Astrocyte (in vitro differentiated cells and primary cell): ENCODE results near the gene USP1. TPM values are rescaled to one million over a fixed set of nuclear protein-coding genes. Genes with fewer than 3 reads are reported as not detected.

Source experiments
- DNase-seq: peaks from one replicate; pipeline ENCODE4 v3.0.0-alpha.2; 2010; ENCODE audit warnings: low read depth
- FAIRE-seq: peaks from 2 replicates; lab custom pipeline; 2011; peaks lifted over from hg19 to GRCh38; lab: Jason Lieb, UNC
- H2AFZ ChIP-seq: 2 replicates; pipeline ENCODE4 v1.6.0; 2012; ENCODE audit warnings: low read depth, low read length, inconsistent platforms
- H3K27ac ChIP-seq: 2 replicates; pipeline ENCODE4 v1.5.1; 2011; ENCODE audit warnings: low read depth, low read length, inconsistent platforms
- H3K27me3 ChIP-seq: 2 replicates; pipeline ENCODE4 v1.6.0; 2011; ENCODE audit warnings: low read length, inconsistent platforms; ENCODE audit not compliant: insufficient read depth
- H3K36me3 ChIP-seq: 2 replicates; pipeline ENCODE4 v1.5.1; 2011; ENCODE audit warnings: low read length, inconsistent platforms; ENCODE audit not compliant: insufficient read depth
- H3K4me1 ChIP-seq: 2 replicates; pipeline ENCODE4 v1.5.1; 2011; ENCODE audit warnings: low read length, inconsistent platforms; ENCODE audit not compliant: insufficient read depth
- H3K4me2 ChIP-seq: 2 replicates; pipeline ENCODE4 v1.6.0; 2012; ENCODE audit warnings: low read length, inconsistent platforms
- H3K4me3 ChIP-seq: 2 replicates; pipeline ENCODE4 v1.5.1; 2011; ENCODE audit warnings: low read depth, mild to moderate bottlenecking, low read length, inconsistent platforms; ENCODE audit not compliant: insufficient read depth
- H3K79me2 ChIP-seq: 2 replicates; pipeline ENCODE4 v1.6.0; 2012; ENCODE audit warnings: mild to moderate bottlenecking, low read length, inconsistent platforms; ENCODE audit not compliant: insufficient read depth
- H3K9ac ChIP-seq: 2 replicates; pipeline ENCODE4 v1.6.0; 2012; ENCODE audit warnings: mild to moderate bottlenecking, low read length, inconsistent platforms
- H3K9me3 ChIP-seq: 2 replicates; pipeline ENCODE4 v1.5.1; 2012; ENCODE audit warnings: low read depth, mild to moderate bottlenecking, low read length, inconsistent platforms; ENCODE audit not compliant: insufficient read depth
- H4K20me1 ChIP-seq: 2 replicates; pipeline ENCODE4 v1.6.0; 2012; ENCODE audit warnings: low read length, inconsistent platforms; ENCODE audit not compliant: insufficient read depth
- H3K27ac Mint-ChIP-seq: one replicate; pipeline ENCODE4 v1.8.0; 2021; ENCODE audit warnings: mild to moderate bottlenecking, mixed read lengths; ENCODE audit not compliant: unreplicated experiment
- H3K27me3 Mint-ChIP-seq: one replicate; pipeline ENCODE4 v1.8.0; 2021; ENCODE audit warnings: low read depth, mixed read lengths; ENCODE audit not compliant: unreplicated experiment
- H3K36me3 Mint-ChIP-seq: one replicate; pipeline ENCODE4 v1.8.0; 2021; ENCODE audit warnings: low read depth, mixed read lengths; ENCODE audit not compliant: unreplicated experiment
- H3K4me1 Mint-ChIP-seq: one replicate; pipeline ENCODE4 v1.8.0; 2021; ENCODE audit warnings: low read depth, mixed read lengths; ENCODE audit not compliant: unreplicated experiment
- H3K4me3 Mint-ChIP-seq: one replicate; pipeline ENCODE4 v1.8.0; 2021; ENCODE audit warnings: mild to moderate bottlenecking, moderate library complexity, mixed read lengths; ENCODE audit not compliant: unreplicated experiment
- H3K9me3 Mint-ChIP-seq: one replicate; pipeline ENCODE4 v1.8.0; 2021; ENCODE audit warnings: mild to moderate bottlenecking, mixed read lengths; ENCODE audit not compliant: unreplicated experiment
- EZH2 ChIP-seq: IDR thresholded peaks from 2 replicates; pipeline ENCODE4 v1.6.1; 2012; ENCODE audit warnings: mild to moderate bottlenecking, low read length, inconsistent platforms; ENCODE audit not compliant: insufficient read depth
- total RNA-seq: library from RNA; stranded (reverse); gene quantifications from 2 replicates; pipeline ENCODE4 v1.2.1, GENCODE V29; 2021
- TF ChIP-seq, protein P1 (sequence below): IDR thresholded peaks from 2 replicates; pipeline ENCODE4 v1.5.1; 2011; ENCODE audit warnings: low read depth, mild to moderate bottlenecking, inconsistent platforms, low read length, moderate library complexity; ENCODE audit not compliant: insufficient read depth

USP1 gene
- total RNA-seq, 1 donor from 2014 or later, result 12.8 TPM

DNA sequence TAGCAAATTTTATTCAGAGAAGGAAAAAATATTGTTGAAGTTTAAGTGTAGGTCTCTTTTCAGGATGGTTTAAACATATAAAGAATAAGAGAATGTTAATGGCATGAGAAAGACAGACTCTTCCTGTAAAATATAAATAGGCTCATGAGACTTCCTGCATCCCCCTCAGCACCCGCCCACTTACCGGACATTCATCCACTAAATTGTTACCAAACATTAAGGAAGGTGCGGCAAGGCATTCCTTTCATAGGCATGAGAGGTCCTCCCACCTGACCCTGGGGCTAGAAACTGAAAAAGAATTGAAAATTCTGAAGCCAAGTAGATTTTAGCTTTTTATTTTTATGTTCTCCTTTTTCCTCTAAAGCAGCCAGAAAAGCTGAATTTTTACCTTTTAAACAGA is 10.6 kb upstream of the USP1 start:
- Histone ChIP-seq H3K4me1 (no peaks in the 10 kb centered on the region), H3K9me3 (no peaks in the 10 kb centered on the region), H3K27me3 (no peaks in the 10 kb centered on the region), H3K27ac (no peak overlapping the region), H3K4me3 (no peak overlapping the region), H3K36me3 (no peaks in the 10 kb centered on the region), H2AFZ (no peak overlapping the region), H3K4me2 (no peak overlapping the region), H3K79me2 (no peaks in the 10 kb centered on the region), H3K9ac (no peak overlapping the region), H4K20me1 (no peaks in the 10 kb centered on the region)
- Mint-ChIP-seq H3K4me1 (peaks cover 3% of the 10 kb centered on the region), H3K27ac (no peak overlapping the region), H3K4me3 (no peak overlapping the region), H3K27me3 (peaks cover 3% of the 10 kb centered on the region), H3K9me3 (peaks cover 2% of the 10 kb centered on the region), H3K36me3 (no peaks in the 10 kb centered on the region)
- FAIRE-seq, result no peak
- no peak for DNase-seq
- TF ChIP-seq EZH2, result no peak
- TF ChIP-seq, protein P1, sequence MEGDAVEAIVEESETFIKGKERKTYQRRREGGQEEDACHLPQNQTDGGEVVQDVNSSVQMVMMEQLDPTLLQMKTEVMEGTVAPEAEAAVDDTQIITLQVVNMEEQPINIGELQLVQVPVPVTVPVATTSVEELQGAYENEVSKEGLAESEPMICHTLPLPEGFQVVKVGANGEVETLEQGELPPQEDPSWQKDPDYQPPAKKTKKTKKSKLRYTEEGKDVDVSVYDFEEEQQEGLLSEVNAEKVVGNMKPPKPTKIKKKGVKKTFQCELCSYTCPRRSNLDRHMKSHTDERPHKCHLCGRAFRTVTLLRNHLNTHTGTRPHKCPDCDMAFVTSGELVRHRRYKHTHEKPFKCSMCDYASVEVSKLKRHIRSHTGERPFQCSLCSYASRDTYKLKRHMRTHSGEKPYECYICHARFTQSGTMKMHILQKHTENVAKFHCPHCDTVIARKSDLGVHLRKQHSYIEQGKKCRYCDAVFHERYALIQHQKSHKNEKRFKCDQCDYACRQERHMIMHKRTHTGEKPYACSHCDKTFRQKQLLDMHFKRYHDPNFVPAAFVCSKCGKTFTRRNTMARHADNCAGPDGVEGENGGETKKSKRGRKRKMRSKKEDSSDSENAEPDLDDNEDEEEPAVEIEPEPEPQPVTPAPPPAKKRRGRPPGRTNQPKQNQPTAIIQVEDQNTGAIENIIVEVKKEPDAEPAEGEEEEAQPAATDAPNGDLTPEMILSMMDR, result no peak

DNA sequence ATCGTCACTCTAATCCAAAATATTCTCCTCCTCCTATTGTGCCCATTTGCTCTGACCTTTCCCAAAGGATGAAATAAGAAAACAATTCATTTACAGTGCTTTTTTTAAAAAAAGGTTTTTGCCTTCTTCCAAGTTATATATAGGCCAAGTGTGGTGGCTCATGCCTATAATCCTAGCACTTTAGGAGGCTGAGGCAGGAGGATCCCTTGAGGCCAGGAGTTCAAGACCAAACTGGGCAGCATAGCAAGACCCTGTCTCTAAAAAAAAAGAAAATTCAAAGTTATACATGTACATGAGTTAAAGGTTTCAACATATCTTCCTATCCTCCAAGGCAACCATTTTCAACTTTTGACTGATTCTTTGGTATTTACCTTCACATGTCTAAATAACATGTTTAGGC is 10.1 kb upstream of the USP1 start:
- H3K4me2 ChIP-seq, result no peak overlapping the region
- Mint-ChIP-seq H3K4me1 (peaks cover 3% of the 10 kb centered on the region), H3K9me3 (peaks cover 2% of the 10 kb centered on the region), H3K27ac (no peak overlapping the region), H3K27me3 (peaks cover 4% of the 10 kb centered on the region), H3K36me3 (no peaks in the 10 kb centered on the region), H3K4me3 (no peak overlapping the region)
- H3K27me3 ChIP-seq, result no peaks in the 10 kb centered on the region
- no peak overlapping the region for H3K27ac ChIP-seq
- no peaks in the 10 kb centered on the region for H3K36me3 ChIP-seq
- H3K9me3 ChIP-seq, result no peaks in the 10 kb centered on the region
- no peak overlapping the region for H3K9ac ChIP-seq
- no peaks in the 10 kb centered on the region for H4K20me1 ChIP-seq
- H3K79me2 ChIP-seq, result no peaks in the 10 kb centered on the region
- H3K4me3 ChIP-seq, result no peak overlapping the region
- TF ChIP-seq EZH2, result no peak
- TF ChIP-seq, protein P1, result no peak
- no peak for DNase-seq
- no peaks in the 10 kb centered on the region for H3K4me1 ChIP-seq
- FAIRE-seq, result no peak
- no peak overlapping the region for H2AFZ ChIP-seq

DNA sequence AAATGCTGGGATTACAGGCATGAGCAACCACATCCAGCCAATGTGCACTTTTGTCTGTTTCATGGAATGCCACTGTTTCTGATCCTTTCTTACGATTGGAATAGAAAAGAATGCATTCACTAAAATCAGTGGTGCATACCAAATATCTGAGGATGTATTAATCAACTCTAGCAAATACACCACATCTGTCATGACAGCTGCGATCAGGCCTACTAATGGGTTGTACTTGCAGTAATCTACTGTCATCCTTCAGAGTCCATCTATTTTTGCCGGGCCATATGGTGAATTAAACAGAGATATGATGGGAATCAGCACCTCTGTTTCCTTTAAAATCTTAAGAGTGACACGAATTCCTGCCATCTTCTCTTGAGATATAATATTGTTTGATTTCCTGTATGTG is 8.5 kb upstream of the USP1 start:
- FAIRE-seq (no peak), DNase-seq (peak; percentile 42)
- Mint-ChIP-seq H3K27ac (no peak overlapping the region), H3K4me3 (no peak overlapping the region), H3K36me3 (no peaks in the 10 kb centered on the region), H3K27me3 (peaks cover 4% of the 10 kb centered on the region), H3K4me1 (peaks cover 3% of the 10 kb centered on the region), H3K9me3 (peaks cover 2% of the 10 kb centered on the region)
- Histone ChIP-seq H3K4me2 (no peak overlapping the region), H3K9ac (no peak overlapping the region), H4K20me1 (no peaks in the 10 kb centered on the region), H3K27ac (no peak overlapping the region), H3K36me3 (no peaks in the 10 kb centered on the region), H3K4me1 (no peaks in the 10 kb centered on the region), H3K79me2 (no peaks in the 10 kb centered on the region), H3K27me3 (no peaks in the 10 kb centered on the region), H3K9me3 (no peaks in the 10 kb centered on the region), H2AFZ (no peak overlapping the region), H3K4me3 (no peak overlapping the region)
- TF ChIP-seq EZH2, result no peak
- TF ChIP-seq, protein P1, result no peak
